ENCODE data around the gene CETP. TPM values are rescaled to one million over a fixed set of nuclear protein-coding genes. Genes with fewer than 3 reads are reported as not detected.

Gene CETP
- total RNA-seq, 1 donor from 2014 or later: not detected

DNA sequence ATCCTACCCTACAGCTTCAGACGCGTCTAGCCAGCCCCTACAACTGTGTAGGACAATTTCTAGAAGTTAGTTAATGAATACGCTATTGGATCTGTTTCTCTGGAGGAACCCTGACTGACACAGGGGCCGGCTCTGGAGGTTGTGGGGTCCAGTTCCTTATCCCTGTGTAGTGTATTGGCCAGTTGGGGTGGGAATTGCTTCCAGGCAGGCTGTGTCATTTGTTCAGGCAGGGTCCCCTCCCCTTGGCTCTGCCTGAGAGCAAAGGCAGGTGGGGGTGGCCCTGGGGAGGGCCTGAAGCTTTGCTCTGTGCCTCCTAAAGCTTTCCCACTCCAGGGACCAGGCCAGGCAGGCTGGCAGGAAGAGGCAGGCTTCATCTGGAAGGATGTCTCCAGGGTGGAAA, 11.7 kb upstream of the CETP start:
- intact Hi-C loops (cut with DNase I): no loop called here
- no peak for DNase-seq (ENCODE audit: low spot score)

DNA sequence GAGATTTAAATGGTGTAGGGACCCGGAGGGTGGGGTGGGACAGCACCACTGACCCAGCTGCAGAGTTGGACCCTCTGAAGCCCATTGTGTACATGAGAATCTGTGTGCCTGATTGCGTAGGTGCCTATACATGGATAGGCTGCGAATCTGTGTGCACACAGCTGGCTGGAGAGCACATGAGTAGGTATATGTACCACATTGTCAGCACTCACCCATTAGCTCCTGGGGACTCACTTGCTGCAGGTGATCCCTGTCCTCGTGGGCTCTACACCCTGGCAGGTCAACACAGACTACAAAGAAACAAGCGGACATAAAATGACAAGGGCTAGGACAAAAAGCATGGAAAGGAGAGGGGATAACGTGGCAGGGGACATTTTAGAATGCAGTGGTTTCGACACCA, 11.3 kb upstream of the CETP start:
- DNase-seq (ENCODE audit: low spot score): no peak
- intact Hi-C loops (cut with DNase I): no loop called here

- intact Hi-C loops (cut with DNase I): loop anchor here (1.0 kb wide), 1 partner anchor 84 kb away; no protein-coding TSS in a partner anchor
- no peak for DNase-seq (ENCODE audit: low spot score)
Measured at GRCh38 chr16:56950881-56951771, 10.6 kb upstream of the CETP start.

- DNase-seq (ENCODE audit: low spot score): no peak
- intact Hi-C loops (cut with DNase I): no loop called here
Measured at GRCh38 chr16:56953006-56953405, 8.7 kb upstream of the CETP start.

DNA sequence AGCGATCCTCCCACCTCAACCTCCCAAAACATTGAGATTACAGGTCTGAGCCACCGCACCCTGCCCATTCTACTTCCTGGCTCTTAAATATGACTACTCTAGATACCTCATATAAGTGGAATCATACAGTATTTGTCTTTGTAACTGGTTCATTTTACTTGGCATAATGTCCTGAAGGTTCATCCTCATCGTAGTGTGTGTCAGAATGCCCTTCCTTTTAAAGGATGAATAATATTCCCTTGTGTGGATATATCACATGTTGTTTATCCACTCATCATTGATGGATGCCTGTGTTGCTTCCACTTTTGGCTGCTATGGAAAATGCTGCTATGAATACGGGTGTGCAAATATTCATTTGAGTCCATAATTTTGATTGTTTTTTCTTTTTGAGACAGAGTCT, 5.7 kb upstream of the CETP start:
- DNase-seq (ENCODE audit: low spot score): no peak
- intact Hi-C loops (cut with DNase I): no loop called here

DNA sequence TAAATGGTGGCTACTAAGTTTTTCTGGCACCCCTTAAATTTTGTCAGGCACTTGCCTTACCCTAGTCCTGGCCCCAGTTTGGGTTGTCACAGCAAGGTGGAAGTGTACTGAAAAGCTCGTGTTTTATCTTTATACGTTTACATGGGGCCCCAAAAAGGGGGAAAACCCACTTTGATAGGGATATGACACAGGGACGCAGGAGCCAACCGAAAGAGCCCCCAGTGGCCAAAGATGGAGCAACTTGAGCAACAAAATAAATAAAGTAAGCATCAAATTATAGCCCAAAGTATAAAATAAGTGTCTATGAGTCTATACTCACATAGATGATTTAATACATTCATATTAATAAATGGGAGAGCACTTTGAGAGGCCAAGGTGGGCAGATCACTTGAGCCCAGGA, 5.0 kb upstream of the CETP start:
- no peak for DNase-seq (ENCODE audit: low spot score)
- intact Hi-C loops (cut with DNase I): no loop called here

DNA sequence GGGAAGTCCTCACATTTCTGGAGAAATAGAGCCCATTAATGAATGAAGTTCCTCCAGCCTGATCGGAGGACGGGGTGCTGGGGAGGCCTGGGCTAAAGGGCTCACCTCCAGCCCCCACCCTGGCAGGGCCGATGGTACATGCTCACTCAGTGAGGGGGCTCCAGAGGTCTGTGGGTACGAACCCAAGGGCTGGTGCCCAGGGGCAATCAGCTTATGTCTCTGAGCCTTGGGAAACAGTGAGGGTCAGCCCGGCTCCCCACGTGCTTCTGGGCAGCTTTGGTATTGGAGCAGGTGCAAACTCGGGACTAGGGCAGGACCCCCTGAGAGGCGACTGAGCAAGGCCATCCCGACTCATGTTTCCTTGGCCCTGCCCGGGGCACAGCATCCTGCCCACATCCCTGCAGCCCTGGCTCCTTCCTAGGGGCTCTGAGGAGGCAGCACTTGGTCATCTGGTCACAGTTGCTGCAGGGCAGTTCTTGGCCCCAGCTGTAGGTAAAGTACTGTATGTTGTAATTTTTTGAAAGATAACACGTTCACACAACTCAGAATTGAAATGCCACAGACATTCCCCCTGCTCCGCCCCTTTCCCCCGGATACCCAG, 969 bp upstream of the CETP start:
- intact Hi-C loops (cut with DNase I): loop anchor here (5.0 kb wide), 1 partner anchor 87 kb away; no protein-coding TSS in a partner anchor
- peak; percentile 66 for DNase-seq (ENCODE audit: low spot score)

DNA sequence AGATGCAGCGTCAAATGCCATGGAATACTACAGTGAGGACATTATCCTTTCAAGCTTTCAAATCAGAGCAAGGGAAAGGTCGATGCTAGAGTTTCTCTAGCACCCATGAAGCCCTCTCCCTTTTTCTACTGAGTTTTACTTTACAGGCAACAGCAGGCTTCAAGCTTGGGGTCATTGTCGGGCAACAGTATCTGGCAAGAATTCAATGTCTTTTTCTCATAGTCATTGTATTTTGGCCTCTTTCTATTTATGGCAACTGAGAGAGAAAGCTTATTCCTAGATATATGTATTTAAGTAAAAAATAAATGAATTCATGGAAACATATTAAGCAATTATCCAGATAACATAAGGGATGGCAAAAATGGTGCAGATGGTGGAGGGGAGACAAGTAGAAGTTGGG, 364 bp upstream of the CETP start:
- DNase-seq (ENCODE audit: low spot score): no peak
- intact Hi-C loops (cut with DNase I): loop anchor here (5.0 kb wide), 1 partner anchor 86 kb away; no protein-coding TSS in a partner anchor

- intact Hi-C loops (cut with DNase I): loop anchor here (5.0 kb wide), 1 partner anchor 83 kb away; no protein-coding TSS in a partner anchor
- peak; percentile 96 for DNase-seq (ENCODE audit: low spot score)
Measured at GRCh38 chr16:56964243-56965148, 2.7 kb downstream of the CETP start.

DNA sequence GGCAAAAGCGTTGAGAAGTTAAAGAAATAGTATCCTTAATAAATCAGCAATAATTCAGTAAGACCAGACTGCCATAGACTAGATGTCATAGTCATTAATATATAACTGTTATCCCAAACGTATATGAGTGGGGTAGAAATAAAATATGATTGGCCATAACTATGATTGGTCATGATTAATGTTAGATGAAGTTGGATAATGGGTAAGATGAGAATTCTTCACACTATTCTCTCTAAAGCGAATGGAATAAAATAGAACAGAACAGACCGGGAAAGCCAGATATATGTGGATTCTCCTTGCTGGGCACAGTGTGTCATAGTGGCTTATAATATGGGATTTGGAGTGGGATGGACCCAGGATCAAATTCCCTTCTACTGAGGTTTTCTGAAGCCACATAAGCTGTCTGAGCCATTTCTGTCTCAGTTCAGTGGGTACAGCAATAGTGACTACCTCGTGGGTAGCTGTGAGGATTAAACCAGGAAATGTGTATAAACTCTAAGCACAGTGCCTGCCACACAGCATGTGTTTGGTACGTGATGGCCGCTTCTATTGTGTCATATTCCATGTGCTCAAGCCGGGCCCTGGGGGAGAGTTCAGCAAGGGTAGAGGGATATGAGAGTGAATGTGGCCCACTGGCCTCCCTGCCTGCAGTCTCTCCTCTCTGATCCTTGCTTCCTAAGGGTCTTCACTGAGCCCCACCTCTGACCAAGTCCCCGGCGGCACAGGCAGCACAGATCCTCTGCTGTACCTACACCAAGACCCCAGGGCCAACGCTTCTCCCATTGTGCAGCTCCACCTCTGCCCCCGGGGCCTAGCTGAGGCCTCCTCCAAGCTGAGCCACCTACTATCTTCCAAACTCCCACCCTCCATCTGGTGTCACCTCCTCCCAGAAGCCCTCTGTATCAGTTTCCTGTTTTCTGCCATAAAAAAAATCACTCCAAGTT, 3.7 kb downstream of the CETP start:
- no peak for DNase-seq (ENCODE audit: low spot score)
- intact Hi-C loops (cut with DNase I): no loop called here

GRCh38 chr16:56966093-56966475, 4.3 kb downstream of the CETP start:
- DNase-seq (ENCODE audit: low spot score): no peak
- intact Hi-C loops (cut with DNase I): no loop called here

GRCh38 chr16:56967733-56968132, 6.0 kb downstream of the CETP start:
- intact Hi-C loops (cut with DNase I): no loop called here

GRCh38 chr16:56969769-56970168, 8.0 kb downstream of the CETP start:
- intact Hi-C loops (cut with DNase I): no loop called here

More at GRCh38 chr16:56967733-56968132, 6.0 kb downstream of the CETP start:
- DNase-seq (ENCODE audit: low spot score): no peak

DNA sequence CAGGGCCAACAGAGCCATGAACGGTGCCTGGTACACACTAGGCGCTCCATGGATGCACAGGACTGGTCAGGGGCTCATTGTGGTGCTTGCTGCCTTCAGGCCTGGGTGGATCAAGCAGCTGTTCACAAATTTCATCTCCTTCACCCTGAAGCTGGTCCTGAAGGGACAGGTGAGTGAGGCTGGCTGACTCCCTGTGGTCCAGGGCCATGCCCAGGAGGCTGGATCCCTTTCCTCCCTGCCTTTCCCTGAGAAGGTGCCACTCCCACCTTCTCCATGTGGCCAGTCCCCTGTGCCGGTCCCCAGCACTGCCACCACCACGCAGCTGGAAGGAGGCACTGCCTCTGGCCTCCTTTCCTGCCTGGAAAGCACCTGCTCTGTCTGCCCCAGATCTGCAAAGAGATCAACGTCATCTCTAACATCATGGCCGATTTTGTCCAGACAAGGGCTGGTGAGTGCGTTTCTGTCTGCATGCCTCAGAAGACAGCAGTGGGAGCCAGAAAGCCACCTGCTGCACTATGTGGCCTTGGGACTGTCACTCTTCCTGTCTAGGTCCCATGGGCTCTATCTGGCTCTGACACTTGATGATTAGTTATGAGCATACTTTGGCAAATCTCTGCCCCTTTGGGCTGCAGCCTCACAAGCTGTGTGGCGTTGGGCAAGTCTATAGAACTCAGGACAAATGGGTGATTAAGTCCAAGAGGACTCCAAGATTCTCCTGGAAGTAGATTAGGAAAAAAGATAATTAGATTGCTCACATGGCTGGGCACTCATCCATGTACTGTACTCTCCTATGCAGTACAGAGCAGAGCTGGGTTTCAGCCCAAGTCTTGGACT, 9.4 kb downstream of the CETP start:
- no peak for DNase-seq (ENCODE audit: low spot score)
- intact Hi-C loops (cut with DNase I): no loop called here

More at GRCh38 chr16:56969769-56970168, 8.0 kb downstream of the CETP start:
- no peak for DNase-seq (ENCODE audit: low spot score)

DNA sequence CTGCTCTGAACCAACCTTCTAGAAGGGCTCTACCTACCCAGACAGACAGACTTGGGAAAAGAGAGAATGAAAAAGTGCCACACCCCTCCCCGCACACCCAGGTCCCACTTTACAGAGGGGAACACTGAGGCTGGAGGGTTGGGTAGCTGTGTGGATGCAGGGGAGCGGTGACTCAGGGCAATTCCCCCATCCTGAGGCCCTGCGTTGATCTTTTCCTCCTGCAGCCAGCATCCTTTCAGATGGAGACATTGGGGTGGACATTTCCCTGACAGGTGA, 10.0 kb downstream of the CETP start:
- DNase-seq (ENCODE audit: low spot score): no peak
- intact Hi-C loops (cut with DNase I): no loop called here

- DNase-seq (ENCODE audit: low spot score): no peak
- intact Hi-C loops (cut with DNase I): no loop called here
Measured at GRCh38 chr16:56972403-56973293, 10.9 kb downstream of the CETP start.

GRCh38 chr16:56973294-56973689, 11.5 kb downstream of the CETP start:
- intact Hi-C loops (cut with DNase I): no loop called here
- DNase-seq (ENCODE audit: low spot score): no peak

Data from cardiac septum (tissue), 1 donor.